Measurements from ENCODE around the gene RGS19.

DNA sequence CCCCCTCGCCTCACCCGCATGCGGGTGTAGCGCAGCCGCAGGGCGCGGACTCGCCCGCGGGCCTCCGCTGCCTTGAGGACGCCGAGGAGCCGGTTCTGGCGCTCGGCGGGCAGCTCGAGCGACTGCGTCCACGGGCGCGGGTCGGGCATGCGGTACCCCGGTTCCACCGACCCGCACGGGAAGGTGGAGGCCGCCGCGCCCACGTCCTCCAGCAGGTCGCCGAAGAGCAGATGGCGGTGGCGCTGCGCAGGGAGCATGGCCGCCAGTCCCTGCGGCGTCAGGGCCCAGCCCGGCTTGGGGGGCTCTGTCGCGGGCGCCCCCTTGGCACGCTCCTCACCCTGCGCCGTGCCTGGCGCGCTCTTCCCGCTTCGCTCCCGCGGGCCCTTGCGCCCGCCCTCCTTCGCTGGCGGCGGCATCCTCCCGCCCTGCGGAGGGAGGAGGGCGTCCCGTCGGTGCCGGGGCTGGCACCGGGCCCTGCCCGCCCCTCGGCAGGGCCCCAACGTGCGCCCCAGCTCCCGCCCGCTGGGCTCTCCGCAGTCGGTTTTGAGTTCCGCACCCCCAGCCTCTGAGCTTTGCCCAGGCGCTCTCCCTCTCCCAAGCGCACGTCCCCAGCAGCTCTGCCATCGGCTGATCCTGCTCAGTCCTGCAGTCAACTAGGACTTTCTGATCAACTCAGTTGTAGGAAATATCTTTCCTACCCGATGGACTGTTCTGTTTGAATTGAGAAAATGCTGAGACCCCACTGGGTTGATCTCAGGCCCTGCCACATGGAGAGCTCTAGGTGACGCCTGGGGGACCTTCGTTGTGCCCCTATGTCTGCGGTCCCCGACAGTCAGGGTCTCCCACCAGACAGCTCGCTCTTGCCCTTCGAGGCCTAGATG lies 4.7 kb upstream of the RGS19 start, which contains the start of gene LKAAEAR1:
- no peak for TF ChIP-seq POLR2A (IDR thresholded peaks at IDR 0.05)
- TF ChIP-seq, protein P1, sequence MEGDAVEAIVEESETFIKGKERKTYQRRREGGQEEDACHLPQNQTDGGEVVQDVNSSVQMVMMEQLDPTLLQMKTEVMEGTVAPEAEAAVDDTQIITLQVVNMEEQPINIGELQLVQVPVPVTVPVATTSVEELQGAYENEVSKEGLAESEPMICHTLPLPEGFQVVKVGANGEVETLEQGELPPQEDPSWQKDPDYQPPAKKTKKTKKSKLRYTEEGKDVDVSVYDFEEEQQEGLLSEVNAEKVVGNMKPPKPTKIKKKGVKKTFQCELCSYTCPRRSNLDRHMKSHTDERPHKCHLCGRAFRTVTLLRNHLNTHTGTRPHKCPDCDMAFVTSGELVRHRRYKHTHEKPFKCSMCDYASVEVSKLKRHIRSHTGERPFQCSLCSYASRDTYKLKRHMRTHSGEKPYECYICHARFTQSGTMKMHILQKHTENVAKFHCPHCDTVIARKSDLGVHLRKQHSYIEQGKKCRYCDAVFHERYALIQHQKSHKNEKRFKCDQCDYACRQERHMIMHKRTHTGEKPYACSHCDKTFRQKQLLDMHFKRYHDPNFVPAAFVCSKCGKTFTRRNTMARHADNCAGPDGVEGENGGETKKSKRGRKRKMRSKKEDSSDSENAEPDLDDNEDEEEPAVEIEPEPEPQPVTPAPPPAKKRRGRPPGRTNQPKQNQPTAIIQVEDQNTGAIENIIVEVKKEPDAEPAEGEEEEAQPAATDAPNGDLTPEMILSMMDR (IDR thresholded peaks at IDR 0.05): no peak

All from esophagus squamous epithelium (tissue), 4 donors.